RPMI8226 (cell line): Measurements from ENCODE around the gene GALNT8.
"Not testable (repeated sequence)": the region's sequence is repeated elsewhere in the genome, so short reads cannot be mapped to it uniquely, and the experiment has no call there.

Experiments
- DNase-seq: peaks from one replicate; pipeline ENCODE4 v3.0.0-alpha.2; 2015

The GALNT8 gene

GRCh38 chr12:4719821-4720636 is at the start of gene GALNT8:
TSS of gene GALNT8 (plus strand) at chr12:4720400. CDS start at chr12:4720678, 278 bp downstream.
- DNase-seq: no peak

GRCh38 chr12:4679711-4680110 is 40.5 kb upstream of the GALNT8 start:
- DNase-seq: no peak

GRCh38 chr12:4681732-4682131 is 38.5 kb upstream of the GALNT8 start:
- no peak for DNase-seq

GRCh38 chr12:4685317-4685716 is 34.9 kb upstream of the GALNT8 start:
- DNase-seq: no peak

- no peak for DNase-seq
These were observed 29.4 kb upstream of the GALNT8 start for GRCh38 chr12:4690760-4691159.

GRCh38 chr12:4700621-4701026 is 19.6 kb upstream of the GALNT8 start:
- no peak for DNase-seq

- no peak for DNase-seq
These were observed 18.6 kb upstream of the GALNT8 start for GRCh38 chr12:4701395-4702190.

- no peak for DNase-seq
These were observed 16.5 kb upstream of the GALNT8 start for GRCh38 chr12:4703676-4704075.

- DNase-seq: no peak
These were observed 14.4 kb upstream of the GALNT8 start for GRCh38 chr12:4705824-4706223.

- DNase-seq: no peak
These were observed 12.9 kb upstream of the GALNT8 start for GRCh38 chr12:4707306-4707705.

- DNase-seq: no peak
These were observed 10.1 kb upstream of the GALNT8 start for GRCh38 chr12:4710113-4710512.

GRCh38 chr12:4714879-4715278 is 5.3 kb upstream of the GALNT8 start:
- no peak for DNase-seq

GRCh38 chr12:4717806-4718205 is 2.4 kb upstream of the GALNT8 start:
- DNase-seq: no peak

GRCh38 chr12:4720637-4720995 is 416 bp downstream of the GALNT8 start:
- DNase-seq: no peak

GRCh38 chr12:4721587-4721986 is 1.4 kb downstream of the GALNT8 start:
- DNase-seq: not testable (repeated sequence)

GRCh38 chr12:4723226-4723625 is 3.0 kb downstream of the GALNT8 start:
- no peak for DNase-seq

- no peak for DNase-seq
These were observed 4.9 kb downstream of the GALNT8 start for GRCh38 chr12:4725057-4725456.

- no peak for DNase-seq
These were observed 14.6 kb downstream of the GALNT8 start for GRCh38 chr12:4734625-4735340.

- no peak for DNase-seq
These were observed 15.9 kb downstream of the GALNT8 start for GRCh38 chr12:4736091-4736490.

GRCh38 chr12:4738541-4738940 is 18.3 kb downstream of the GALNT8 start:
- no peak for DNase-seq

- no peak for DNase-seq
These were observed 22.3 kb downstream of the GALNT8 start for GRCh38 chr12:4742416-4742970.

GRCh38 chr12:4743046-4743445 is 22.8 kb downstream of the GALNT8 start:
- no peak for DNase-seq

- no peak for DNase-seq
These were observed 24.5 kb downstream of the GALNT8 start for GRCh38 chr12:4744709-4745108.
